GM18526 (cell line): ENCODE measurements around the gene GABBR2.

ENCODE experiments used
- POLR2A ChIP-seq: IDR thresholded peaks from 3 replicates; pipeline ENCODE4 v1.6.1; 2011; ENCODE audit not compliant: insufficient read length; ENCODE audit errors: extremely low read depth

Gene GABBR2

DNA sequence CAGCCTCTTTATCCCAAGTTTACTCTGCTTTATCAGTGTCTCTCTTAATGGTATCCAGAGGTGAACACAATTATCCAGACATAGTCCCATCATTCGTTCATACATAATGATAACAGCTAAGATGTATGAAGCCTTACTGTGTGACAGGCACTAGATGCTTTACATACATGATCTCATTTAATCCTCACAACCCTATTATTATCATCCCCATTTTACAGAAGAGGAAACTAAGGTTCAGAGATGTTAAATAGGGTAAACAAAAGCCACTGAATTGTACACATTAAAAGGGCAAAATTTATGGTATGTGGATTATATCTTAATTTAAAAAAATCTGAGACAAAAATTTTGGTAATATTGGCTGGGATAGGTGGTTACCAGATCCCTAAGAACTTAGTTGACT lies 329.2 kb downstream of the GABBR2 start:
- TF ChIP-seq POLR2A, result no peak

- TF ChIP-seq POLR2A, result no peak
Measured at GRCh38 chr9:98378794-98379193, 329.9 kb downstream of the GABBR2 start.

DNA sequence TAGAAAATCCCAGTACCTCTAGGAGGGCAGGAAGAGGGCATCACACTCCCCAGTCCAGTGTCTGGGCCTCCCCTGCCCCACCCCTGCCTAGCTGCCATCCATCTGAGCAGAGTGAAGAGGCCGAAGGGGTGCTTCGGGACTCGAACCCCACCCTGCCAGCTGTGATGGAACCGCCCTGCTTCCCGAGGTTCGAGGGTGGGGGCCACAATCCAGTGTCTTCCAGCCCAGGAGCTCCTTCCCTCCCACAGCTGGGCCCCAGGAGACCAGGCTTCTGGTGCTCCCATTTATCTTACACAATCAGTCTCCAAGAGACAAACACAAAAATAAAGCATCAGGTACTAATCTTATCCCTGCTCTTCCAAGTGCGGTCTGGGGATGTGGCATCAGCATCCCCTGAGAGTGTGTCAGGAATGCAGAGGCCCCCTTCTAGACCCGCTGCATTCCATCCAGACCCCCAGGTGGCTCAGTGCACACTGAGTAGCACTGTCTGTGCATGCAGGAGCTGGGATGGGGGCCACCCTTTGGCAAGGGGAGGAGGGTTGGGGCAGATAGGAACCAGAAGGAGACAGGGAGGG lies 330.4 kb downstream of the GABBR2 start:
- no peak for TF ChIP-seq POLR2A

DNA sequence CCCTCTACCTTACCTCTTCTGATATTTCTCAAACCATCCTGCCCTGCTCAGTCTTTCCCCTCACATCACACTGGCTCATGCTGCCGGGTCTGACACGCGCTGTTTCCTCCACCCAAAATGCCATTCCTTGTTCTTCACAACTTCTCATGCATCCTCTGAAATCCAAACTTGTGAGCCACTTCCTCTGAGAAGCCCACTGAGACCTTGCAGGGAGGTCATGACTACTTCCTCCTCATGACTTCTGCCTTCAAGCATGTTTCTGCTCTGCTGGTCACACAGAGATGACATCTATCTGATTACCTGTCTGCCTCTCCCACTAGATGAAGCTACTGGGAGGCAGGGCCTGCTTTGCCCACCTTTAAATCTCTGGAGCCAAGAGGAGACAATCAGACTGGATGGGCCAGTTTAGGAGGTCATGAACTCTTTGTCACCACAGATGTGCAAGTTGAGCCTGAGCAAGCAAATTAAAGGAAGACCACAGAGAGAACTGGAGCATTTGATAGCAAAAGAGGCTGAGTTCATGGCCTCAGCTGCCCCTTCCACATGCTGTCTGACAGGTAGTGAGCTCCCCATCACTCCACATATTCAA lies 333.5 kb downstream of the GABBR2 start:
- TF ChIP-seq POLR2A, result no peak

DNA sequence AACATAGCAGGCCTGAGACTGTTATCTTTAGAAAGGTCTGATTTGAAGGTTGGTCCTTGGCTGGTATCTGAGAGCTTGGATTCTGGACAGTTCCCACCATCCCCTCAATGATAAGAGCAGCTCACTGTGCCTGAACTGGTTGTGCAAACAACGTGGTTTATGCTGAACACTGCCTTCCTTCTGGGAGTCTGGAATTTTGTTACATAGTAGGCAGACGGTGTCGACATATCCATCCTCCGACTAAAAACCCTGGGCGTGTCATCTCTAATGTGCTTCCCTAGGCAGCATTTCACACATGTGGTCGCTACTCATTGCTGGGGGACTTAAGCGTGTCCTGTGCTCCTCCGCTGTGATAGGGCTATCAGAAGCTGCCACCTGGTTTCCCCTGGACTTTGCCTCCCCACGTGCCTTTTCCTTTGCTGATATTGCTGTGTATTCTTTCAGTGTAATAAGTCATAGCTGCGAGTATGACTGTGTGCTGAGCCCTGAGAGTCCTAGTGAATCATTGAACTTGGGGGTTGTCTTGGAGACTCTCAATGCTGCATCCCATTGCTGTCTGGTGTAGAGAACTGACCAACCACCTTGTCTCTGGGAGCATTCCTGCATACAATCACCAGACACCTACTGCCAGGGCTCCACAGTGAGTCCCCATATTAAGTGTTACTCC lies 334.2 kb downstream of the GABBR2 start:
- no peak for TF ChIP-seq POLR2A

DNA sequence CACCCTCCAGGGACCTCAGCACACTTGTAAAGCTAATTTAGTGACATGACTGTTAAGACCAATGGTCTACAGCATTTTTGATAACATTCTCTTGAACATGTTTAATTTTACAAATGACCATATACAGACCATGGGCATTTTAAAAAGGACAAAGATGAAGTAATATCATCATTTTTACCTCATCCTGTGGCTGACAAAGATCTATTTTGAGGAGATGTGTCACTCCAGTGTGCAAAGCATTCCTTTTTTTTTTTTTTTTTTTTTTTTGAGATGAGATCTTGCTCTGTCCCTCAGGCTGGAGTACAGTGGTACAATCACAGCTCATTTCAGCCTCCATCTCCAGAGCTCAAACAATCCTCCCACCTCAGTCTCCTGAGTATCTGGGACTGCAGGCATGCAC lies 335.1 kb downstream of the GABBR2 start:
- TF ChIP-seq POLR2A, result no peak

DNA sequence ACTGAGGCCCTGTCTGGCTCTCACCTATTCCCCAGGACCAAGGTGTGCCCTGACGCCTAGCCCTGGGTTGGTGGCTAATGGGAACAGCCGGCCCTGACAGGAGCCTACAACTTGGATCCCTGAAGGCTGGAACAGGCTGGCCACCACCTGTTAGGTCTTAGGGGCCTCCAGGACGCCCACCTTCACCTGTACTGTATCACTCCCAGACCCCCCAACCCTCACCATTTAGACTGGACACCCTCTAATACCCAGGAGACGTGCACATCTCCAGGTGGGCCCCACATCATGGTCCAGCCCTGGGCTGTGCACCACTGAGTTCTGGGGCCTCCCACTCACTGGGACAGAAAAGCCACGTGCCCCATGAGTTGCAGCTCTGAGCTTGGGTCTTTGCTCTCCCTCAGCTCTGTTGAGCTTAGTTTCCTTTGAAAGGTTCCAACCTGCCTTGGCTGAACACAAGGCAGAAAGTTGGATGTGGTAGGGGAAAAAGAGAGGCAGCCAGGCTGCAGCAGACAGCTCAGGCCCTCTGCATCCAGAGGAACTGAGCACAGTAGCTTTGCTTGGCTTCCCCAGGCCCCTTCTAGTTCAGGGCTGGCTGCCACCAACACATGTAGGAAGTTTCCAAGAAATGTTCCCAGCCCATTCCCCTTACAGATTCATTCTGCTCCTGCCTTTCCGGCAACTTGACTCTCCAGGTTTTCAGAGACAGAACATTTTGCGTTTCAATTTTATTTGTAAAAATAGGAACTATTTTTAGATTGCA lies 336.5 kb downstream of the GABBR2 start:
- no peak for TF ChIP-seq POLR2A

DNA sequence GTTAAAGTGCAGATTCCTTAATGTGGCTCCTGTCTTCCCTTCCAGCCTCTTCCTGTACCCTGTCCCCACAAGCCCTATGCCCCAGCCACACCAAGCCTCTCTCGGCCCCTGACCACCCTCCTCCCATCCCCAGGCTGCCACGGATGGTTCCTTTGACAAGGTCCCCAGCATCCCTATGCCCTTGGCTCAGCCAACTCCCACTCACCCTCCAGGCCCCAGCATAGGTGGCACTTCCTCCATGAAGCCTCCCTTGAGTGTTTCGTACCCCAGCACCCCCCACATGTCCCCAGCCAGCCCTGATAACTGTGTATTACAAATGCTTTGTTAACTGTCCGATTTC lies 337.8 kb downstream of the GABBR2 start:
- no peak for TF ChIP-seq POLR2A

DNA sequence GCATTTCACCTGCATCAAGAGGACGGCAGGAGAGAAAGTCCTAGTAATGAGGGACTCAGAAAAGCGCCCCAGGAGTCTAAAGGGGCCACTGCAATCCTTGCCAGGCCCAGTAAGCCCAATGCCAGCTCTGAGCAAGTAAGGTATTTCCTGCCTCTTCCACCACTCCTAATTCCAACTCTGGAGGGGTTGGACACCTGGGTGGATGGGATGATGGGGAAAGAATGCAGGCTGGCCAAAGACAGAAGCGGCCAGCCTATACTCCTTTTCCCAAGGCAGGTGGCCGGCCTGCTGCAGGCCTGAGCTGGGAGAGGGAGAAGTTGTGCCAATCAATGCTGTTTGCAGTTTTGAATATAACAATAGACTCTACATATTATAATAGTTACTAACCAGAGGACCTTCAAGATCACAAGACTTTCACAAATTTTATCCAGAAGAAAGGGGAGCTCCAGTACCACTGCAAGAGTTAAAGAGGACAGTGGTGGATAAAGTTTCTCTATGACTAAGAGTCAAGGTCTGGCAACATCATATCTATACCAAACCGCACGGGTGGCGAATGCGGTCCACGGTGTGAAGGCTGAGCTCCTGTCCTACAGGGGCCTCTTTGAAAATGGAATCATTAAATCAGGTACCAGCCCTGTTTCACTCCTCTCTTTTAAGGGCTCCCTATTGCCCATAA lies 338.3 kb downstream of the GABBR2 start:
- no peak for TF ChIP-seq POLR2A

DNA sequence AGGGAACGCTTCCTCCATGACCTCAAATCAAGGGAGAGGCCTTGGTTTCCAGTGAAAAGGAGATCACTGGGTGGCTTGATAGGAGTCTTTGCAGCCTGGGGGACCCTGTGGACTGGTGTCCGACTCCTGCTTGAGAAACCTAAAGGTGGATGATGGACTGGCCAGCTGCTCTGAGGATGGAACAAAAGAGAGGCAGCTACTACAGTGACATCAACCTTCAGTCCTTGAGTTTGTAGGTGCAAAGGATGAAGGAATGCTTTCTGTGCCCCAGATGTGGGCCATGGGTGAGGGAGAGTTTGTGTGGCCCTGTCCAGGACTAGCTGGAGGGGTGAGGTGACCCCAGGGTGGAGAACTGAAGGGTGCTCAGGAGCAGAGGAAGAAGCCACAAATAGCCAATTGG lies 338.8 kb downstream of the GABBR2 start:
- TF ChIP-seq POLR2A, result no peak

- no peak for TF ChIP-seq POLR2A
Measured at GRCh38 chr9:98369471-98369870, 339.3 kb downstream of the GABBR2 start.

DNA sequence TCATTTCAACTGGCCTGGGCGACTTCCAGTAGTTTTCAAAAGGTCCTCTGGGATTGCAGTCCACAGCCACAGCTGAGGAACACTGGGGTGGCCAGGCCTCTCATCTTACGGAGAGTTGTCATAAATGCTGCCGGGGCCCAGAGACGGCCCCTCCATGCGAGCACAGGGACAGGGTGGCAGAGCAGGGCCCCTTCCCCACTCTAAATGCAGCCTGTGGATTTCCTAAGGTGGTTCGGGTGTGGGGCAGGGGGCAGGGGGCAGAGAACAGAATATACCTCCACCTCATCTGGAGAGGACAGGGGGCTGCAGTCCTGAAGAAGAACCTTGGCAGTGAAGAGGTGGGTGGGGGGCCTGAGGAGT lies 339.7 kb downstream of the GABBR2 start:
- no peak for TF ChIP-seq POLR2A

DNA sequence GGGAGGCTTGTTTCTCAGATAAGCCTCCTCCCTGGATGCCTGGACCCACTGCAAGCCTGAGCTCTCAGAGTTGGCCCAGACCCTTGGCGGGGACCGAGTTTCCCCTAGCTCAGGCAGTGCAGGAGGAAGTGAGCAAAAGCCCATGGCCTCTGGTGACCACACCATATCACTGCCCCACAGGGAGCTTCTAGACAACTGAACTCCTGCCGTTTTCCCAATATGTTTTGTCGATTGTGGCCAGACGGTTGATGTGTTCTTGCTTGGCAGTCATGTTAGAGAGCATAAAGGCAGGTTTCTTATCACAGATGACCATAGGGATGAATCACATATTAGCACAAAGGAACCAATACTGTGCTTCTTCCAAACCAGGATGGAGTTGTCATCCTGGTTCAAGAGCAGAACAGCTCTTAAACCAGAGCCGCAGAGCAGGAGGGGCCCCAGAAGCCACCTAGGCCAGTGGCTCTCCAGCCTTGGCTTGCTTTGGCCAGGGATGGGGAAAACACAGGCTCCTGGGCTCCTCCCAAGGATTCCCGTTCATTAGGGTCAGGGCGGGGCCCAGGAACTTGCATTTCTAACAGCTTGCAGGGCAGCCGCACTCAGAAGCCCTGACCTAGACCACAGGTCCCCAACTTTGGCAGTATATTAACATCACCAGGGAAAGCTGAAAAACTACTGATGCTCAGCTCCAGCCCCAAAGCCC lies 340.2 kb downstream of the GABBR2 start:
- TF ChIP-seq POLR2A, result no peak

GRCh38 chr9:98367923-98368322 lies 340.8 kb downstream of the GABBR2 start:
- TF ChIP-seq POLR2A, result no peak

DNA sequence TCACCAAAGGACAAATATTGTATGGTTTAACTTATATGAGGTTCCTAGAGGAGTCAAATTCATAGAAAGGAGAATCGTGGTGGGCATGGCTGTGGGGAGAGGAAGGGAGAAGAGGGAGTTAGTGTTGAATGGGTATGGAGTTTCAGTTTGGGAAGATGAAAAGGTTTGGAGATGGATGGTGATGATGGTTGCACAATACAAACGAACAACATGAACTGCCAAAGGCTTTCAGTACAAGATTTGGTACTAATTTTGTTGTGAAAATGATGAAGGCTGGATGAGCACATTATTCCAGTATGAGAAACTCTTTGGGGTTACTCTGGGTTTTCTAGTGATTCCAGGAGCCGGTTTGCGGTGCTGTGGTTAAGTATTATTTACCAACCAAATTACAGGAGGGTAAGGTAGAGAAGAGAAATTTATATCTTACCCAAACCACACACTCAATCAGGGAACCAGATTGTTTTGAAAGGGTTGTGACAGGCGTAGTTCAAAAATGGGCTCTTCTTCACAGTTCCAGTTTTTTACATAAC lies 341.3 kb downstream of the GABBR2 start:
- no peak for TF ChIP-seq POLR2A
